VCaP (cell line): Measurements from ENCODE around the gene SLC22A13.

Source experiments
- H3K27ac ChIP-seq: fragments of 450-650 bp; 2 replicates; pipeline ENCODE4 v1.5.1; 2017
- CTCF ChIP-seq: fragments of 450-650 bp; conservative IDR thresholded peaks from 2 replicates; pipeline ENCODE4 v1.5.1; 2017; ENCODE audit warnings: mild to moderate bottlenecking, moderate library complexity

Gene SLC22A13

GRCh38 chr3:38275658-38276057 is 10.0 kb downstream of the SLC22A13 start:
- H3K27ac ChIP-seq = no peak overlapping the region
- TF ChIP-seq CTCF = no peak

- TF ChIP-seq CTCF = no peak
- H3K27ac ChIP-seq = no peak overlapping the region
Observed at GRCh38 chr3:38276081-38276916, 10.7 kb downstream of the SLC22A13 start.

- H3K27ac ChIP-seq = no peak overlapping the region
- no peak for TF ChIP-seq CTCF
Observed at GRCh38 chr3:38276917-38277630, 11.5 kb downstream of the SLC22A13 start.

- no peak overlapping the region for H3K27ac ChIP-seq
- TF ChIP-seq CTCF = no peak
Observed at GRCh38 chr3:38278841-38279240, 13.2 kb downstream of the SLC22A13 start.

GRCh38 chr3:38281895-38282686 is 16.5 kb downstream of the SLC22A13 start, which contains the start of gene SLC22A14:
TSS of gene SLC22A14 (plus strand) at chr3:38282294. CDS start at chr3:38306027, 23,733 bp downstream.
- no peak for TF ChIP-seq CTCF
- no peak within 1 kb of the TSS for H3K27ac ChIP-seq

GRCh38 chr3:38283810-38284755 is 18.5 kb downstream of the SLC22A13 start:
- peak overlapping the region; percentile 18 for H3K27ac ChIP-seq
- no peak for TF ChIP-seq CTCF
